ENCODE data around the gene OVCA2. TPM values are rescaled to one million over a fixed set of nuclear protein-coding genes. Genes with fewer than 3 reads are reported as not detected.
A peak's percentile ranks its signal among the peaks of the same experiment; 100 is the strongest.

Gene OVCA2
- total and polyA plus RNA-seq, 3 donors from 2014 or later = 46.3 to 55.1 (median 46.3) TPM

DNA sequence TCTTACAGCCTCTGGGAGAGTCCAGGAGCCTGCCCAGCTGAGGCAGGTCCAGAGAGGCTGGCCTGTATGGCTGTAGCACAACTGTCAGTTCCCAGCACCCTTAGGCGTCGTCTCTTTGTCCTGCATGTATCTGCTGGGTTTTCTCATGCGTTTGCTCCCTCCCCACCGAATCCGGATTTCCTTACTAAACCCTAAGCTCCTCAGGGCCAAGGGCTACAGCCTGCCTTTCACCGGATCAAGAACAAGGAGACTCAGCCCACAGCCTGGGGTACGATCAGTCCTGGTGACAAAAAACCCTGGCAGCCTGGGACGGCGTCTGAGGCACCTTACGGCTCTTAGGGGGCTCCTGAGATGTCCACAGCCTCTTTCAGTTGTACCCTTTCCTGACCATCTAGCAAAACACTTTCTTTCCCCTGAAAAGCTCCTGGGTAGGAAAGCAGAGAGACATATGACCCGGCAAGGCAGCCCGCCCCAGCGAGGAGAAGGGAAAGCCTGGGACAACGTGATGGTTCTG is 25.3 kb downstream of the OVCA2 start:
- peaks cover 71% of the 10 kb centered on the region for H3K4me1 ChIP-seq

DNA sequence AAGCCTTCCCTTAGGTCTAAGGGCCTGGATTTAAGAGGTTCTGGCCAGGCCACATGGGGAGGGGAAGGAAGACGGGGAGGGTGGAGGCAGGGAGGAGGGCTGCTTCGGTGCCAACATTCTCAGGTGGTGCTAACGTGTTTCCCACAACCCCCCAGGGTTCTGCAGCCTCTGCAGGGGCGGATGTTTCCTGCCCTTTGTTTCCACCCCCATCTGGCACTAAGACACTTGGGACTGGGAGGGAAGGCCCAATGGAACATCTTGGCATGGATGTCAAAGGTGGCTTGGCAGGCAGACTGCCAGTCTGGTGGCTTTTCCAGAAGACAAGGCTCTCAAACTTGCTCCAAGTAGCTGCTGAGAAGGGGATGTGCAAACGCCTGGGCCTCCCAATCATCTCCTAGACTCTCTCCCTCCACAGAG is 25.8 kb downstream of the OVCA2 start:
- Histone ChIP-seq H3K9me3 (no peaks in the 10 kb centered on the region), H3K4me1 (peaks cover 70% of the 10 kb centered on the region), H3K36me3 (ENCODE audit: low read depth, missing control alignments) (no peaks in the 10 kb centered on the region), H3K27ac (peak overlapping the region; percentile 71 to 78), H3K4me3 (no peak overlapping the region), H3K27me3 (no peaks in the 10 kb centered on the region)
- intact Hi-C loops (cut with DNase I; ENCODE audit: low total_unique reads) = no loop called here
- no peak for DNase-seq
- TF ChIP-seq POLR2A (IDR thresholded peaks at IDR 0.05) = no peak
- TF ChIP-seq, protein P1, sequence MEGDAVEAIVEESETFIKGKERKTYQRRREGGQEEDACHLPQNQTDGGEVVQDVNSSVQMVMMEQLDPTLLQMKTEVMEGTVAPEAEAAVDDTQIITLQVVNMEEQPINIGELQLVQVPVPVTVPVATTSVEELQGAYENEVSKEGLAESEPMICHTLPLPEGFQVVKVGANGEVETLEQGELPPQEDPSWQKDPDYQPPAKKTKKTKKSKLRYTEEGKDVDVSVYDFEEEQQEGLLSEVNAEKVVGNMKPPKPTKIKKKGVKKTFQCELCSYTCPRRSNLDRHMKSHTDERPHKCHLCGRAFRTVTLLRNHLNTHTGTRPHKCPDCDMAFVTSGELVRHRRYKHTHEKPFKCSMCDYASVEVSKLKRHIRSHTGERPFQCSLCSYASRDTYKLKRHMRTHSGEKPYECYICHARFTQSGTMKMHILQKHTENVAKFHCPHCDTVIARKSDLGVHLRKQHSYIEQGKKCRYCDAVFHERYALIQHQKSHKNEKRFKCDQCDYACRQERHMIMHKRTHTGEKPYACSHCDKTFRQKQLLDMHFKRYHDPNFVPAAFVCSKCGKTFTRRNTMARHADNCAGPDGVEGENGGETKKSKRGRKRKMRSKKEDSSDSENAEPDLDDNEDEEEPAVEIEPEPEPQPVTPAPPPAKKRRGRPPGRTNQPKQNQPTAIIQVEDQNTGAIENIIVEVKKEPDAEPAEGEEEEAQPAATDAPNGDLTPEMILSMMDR (IDR thresholded peaks at IDR 0.05) = no peak
- WGBS, 2 donors = 57 to 58% methylated on average over 4 to 5 of the region's 5 CpGs

More for the DNA sequence above, 25.3 kb downstream of the OVCA2 start:
- H3K36me3 ChIP-seq (ENCODE audit: low read depth, missing control alignments) = no peaks in the 10 kb centered on the region
- H3K9me3 ChIP-seq = no peaks in the 10 kb centered on the region
- intact Hi-C loops (cut with DNase I; ENCODE audit: low total_unique reads) = no loop called here
- TF ChIP-seq, protein P1 (IDR thresholded peaks at IDR 0.05) = no peak
- no peak for TF ChIP-seq POLR2A (IDR thresholded peaks at IDR 0.05)
- H3K27ac ChIP-seq = peak overlapping the region; percentile 71 to 78
- H3K27me3 ChIP-seq = no peaks in the 10 kb centered on the region
- WGBS, 2 donors = 55 to 61% methylated on average over 14 of the region's 14 CpGs
- DNase-seq = no peak
- H3K4me3 ChIP-seq = no peak overlapping the region

DNA sequence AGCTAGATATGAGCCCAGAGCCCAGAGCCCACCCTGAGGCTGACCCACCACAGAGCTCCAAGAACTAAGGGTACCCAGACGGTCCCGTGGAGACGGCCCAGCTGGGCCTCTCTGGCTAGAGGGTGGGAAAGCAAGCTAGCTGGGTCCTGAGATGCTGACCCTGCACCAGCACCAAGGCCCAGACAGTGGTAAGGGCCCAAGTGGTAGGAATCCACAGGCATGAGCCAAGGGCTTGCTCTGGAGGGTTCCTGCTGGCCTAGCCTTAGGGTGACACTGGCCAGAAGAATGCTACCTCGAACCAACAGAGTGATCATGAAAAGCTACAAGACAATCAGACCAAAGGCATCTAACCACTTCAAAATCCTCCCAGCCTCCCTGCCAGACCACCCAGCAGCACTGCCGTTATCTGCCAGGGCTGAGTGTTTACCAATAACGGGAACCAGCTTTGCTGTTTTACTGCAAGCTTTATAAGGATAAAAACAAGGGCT is 26.3 kb downstream of the OVCA2 start:
- no peaks in the 10 kb centered on the region for H3K9me3 ChIP-seq
- no peak overlapping the region for H3K4me3 ChIP-seq
- no peak for DNase-seq
- H3K36me3 ChIP-seq (ENCODE audit: low read depth, missing control alignments) = no peaks in the 10 kb centered on the region
- TF ChIP-seq POLR2A (IDR thresholded peaks at IDR 0.05) = no peak
- TF ChIP-seq, protein P1 (IDR thresholded peaks at IDR 0.05) = no peak
- no peaks in the 10 kb centered on the region for H3K27me3 ChIP-seq
- WGBS, 2 donors = 48 to 59% methylated on average over 2 to 6 of the region's 6 CpGs
- peaks cover 67% of the 10 kb centered on the region for H3K4me1 ChIP-seq
- peak overlapping the region; percentile 78 to 81 for H3K27ac ChIP-seq
- intact Hi-C loops (cut with DNase I; ENCODE audit: low total_unique reads) = no loop called here

DNA sequence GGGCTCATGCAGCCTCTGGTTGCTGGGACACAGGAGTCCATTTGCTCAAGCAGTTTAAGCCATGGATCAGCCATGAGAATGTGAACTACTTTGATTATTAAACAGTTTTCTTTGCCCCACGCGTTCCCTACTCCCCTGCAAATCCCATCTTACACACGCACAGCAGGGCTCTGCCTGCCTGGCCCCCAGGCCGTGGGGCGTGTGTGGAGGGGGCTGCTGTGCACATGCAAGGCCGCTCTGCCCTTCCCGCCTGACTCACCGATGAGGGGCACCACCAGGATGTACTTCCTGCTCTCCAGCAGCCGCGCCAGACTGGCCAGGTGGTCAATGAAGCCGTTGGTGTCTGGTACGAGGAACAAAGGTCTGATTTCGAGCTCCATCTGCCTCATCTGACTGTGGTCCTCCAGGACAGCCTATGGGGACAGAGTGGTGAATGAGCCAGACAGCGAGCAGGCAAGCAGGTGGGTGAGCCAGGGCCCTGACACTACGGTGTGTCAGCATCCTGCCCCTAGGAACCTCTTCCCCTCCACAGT is 26.8 kb downstream of the OVCA2 start:
- TF ChIP-seq POLR2A (IDR thresholded peaks at IDR 0.05) = no peak
- TF ChIP-seq, protein P1 (IDR thresholded peaks at IDR 0.05) = no peak
- Histone ChIP-seq H3K9me3 (no peaks in the 10 kb centered on the region), H3K27ac (peak overlapping the region; percentile 78 to 81), H3K27me3 (no peaks in the 10 kb centered on the region), H3K4me3 (no peak overlapping the region), H3K4me1 (peaks cover 65% of the 10 kb centered on the region), H3K36me3 (ENCODE audit: low read depth, missing control alignments) (no peaks in the 10 kb centered on the region)
- no peak for DNase-seq
- WGBS, 2 donors = 53 to 72% methylated on average over 15 of the region's 15 CpGs
- intact Hi-C loops (cut with DNase I; ENCODE audit: low total_unique reads) = no loop called here

All from testis (tissue), 3 donors.